Measurements from ENCODE around the gene GLRX2.
A peak's percentile ranks its signal among the peaks of the same experiment; 100 is the strongest.

GRCh38 chr1:193121616-193122593 lies 16.7 kb upstream of the GLRX2 start, which contains the start of gene CDC73:
- TF ChIP-seq CTCF (conservative IDR thresholded peaks at IDR 0.05; ENCODE audit: low read length) (peak; percentile 78), EZH2phosphoT487 (IDR thresholded peaks at IDR 0.05; ENCODE audit: borderline replicate concordance, low read depth, low read length) (no peak)

Measured in OCI-LY7 (cell line).